ENCODE measurements around the gene ETV3L. TPM values are rescaled to one million over a fixed set of nuclear protein-coding genes. Genes with fewer than 3 reads are reported as not detected.

ETV3L gene
- total RNA-seq, 1 experiment from 2014 or later, result not detected

DNA sequence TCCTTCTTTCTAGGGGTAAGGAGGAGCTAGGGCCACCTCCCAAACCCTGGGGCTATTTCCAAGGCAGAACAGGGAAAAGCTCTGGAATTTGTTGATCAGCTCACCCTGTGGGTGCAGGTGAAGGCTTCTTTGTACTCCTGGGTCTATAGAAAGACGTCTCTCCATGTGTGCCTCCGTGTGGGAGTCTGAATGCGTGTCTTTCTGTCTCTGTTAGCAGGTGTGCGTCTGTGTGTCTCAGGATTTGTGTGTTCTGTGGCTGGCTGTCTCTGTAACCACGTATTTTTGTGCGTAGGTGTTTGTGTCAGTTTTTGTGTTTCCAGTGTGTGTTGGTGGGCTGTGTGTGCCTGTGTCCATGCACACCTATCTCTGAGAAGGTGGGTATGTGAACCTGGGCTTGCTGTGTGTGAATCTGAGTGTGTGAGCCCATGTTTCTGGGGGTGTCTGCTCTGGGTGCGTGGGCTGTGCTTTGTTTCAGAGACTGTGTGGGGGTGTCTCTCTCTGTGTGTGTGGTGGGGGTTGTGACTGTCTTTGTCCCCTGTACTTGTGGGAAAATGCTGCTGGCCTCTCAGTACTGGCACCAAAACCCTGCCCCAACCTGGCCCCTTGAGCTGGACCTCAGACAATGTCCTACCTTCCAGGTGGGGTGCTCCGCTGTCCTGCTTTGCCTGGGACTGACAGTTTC, 12.7 kb upstream of the ETV3L start (continued):
- no peak for TF ChIP-seq FOSL1 (IDR thresholded peaks at IDR 0.05; ENCODE audit: low read depth)
- no peak for TF ChIP-seq REST (IDR thresholded peaks at IDR 0.05; ENCODE audit: low read depth)

DNA sequence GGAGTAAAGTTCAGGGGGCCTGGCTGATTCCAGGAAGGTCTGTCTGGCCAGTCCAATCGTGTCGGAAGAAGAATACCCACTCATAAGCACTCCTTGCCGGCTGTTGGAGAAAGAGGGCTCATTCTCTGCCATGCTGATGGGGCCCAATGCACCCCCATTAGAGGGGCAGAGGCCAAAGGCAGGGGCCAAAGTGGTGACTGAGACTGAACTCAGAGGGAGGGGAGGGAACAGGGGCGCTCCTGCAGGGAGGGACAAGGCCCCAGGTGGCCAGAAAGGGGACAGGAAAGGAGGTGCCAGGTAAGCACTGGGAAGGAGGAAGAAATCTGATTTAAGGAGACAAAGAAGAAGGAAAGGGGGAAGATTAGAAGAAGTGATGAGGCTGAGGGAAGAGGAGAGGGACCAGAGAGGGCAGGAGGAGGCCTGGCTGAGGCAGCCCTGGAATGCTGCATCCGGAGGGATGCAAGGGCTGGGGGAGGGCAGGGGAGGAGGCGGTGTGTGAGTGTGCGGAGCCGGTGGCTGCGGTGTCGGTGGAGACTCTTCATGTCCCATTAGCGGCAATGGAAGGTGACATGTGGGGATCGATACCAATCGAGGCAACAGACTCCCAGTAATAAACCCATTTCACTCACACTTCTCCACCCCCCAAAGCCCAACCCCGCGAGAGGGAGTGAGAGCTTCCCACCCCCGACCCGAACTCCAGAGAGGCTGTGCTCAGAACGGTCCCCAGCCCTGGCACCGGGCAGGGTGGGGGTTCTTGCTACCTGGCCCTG, 12.0 kb upstream of the ETV3L start:
- Histone ChIP-seq H3K9me2 (ENCODE audit: insufficient read depth) (no peaks in the 10 kb centered on the region), H4K20me1 (ENCODE audit: insufficient read depth) (no peaks in the 10 kb centered on the region), H3K27ac (ENCODE audit: low read depth, low read length) (no peak overlapping the region), H3K36me3 (ENCODE audit: control insufficient read depth in 1 of 2, insufficient read depth in 2 of 2, low read length in 2 of 2) (no peaks in the 10 kb centered on the region), H3K27me3 (ENCODE audit: insufficient read depth, low read length) (peaks cover 21% of the 10 kb centered on the region; the same call in 1 of the 2 replicates), H3K4me2 (ENCODE audit: low read length) (no peak overlapping the region), H3K4me1 (ENCODE audit: control insufficient read depth in 1 of 2, insufficient read depth in 2 of 2, low read length in 2 of 2) (peaks cover 0 to 3% of the 10 kb centered on the region in 2 experiments; a peak in 2 of 4 replicates), H3K9ac (ENCODE audit: low read length) (no peak overlapping the region), H3K79me2 (ENCODE audit: insufficient read depth, low read length) (no peaks in the 10 kb centered on the region), H2AFZ (ENCODE audit: low read depth, low read length, poor library complexity, severe bottlenecking) (no peak overlapping the region), H3K9me3 (ENCODE audit: control insufficient read depth in 1 of 2, insufficient read depth in 1 of 2, low read depth in 1 of 2, low read length in 2 of 2) (no peaks in the 10 kb centered on the region), H3K4me3 (replicated peaks in 1 of 2; ENCODE audit: low read depth in 1 of 2, low read length in 2 of 2) (no peak overlapping the region)
- ChIA-PET POLR2A (no interaction called here), RAD21 (ENCODE audit: low non-redundant PET in 1 of 2, low total read pairs in 2 of 2, uncharacterized antibody in 2 of 2, unreplicated experiment in 2 of 2) (interaction anchor here in 1 of 2 experiments (0.8 kb wide), 1 partner anchor 22 kb away, joined by 3 read pairs; no protein-coding TSS in a partner anchor), CTCF (interaction anchor here (0.7 kb wide), 1 partner anchor 45 kb away, joined by 3 read pairs; no protein-coding TSS in a partner anchor)
- no TSS peak for BruUV-seq (replicated peaks)
- ATAC-seq, result no peak
- TF ChIP-seq EZH2phosphoT487 (IDR thresholded peaks at IDR 0.05; ENCODE audit: borderline replicate concordance), result no peak
- TF ChIP-seq ZFX (IDR thresholded peaks at IDR 0.05), result no peak
- no peak for TF ChIP-seq EGR1 (IDR thresholded peaks at IDR 0.05; ENCODE audit: low read depth)
- TF ChIP-seq, protein P1, sequence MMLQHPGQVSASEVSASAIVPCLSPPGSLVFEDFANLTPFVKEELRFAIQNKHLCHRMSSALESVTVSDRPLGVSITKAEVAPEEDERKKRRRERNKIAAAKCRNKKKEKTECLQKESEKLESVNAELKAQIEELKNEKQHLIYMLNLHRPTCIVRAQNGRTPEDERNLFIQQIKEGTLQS (IDR thresholded peaks at IDR 0.05), result no peak
- no peak for TF ChIP-seq EZH2 (IDR thresholded peaks at IDR 0.05)
- TF ChIP-seq FOSL1 (IDR thresholded peaks at IDR 0.05; ENCODE audit: low read depth), result no peak
- no peak for TF ChIP-seq CTCF (IDR thresholded peaks at IDR 0.05 in 2 of 3, conservative IDR thresholded peaks at IDR 0.05 in 1 of 3; ENCODE audit: borderline replicate concordance in 1 of 3, insufficient read depth in 1 of 3, low read depth in 2 of 3, low read length in 2 of 3)
- TF ChIP-seq ZNF274 (IDR thresholded peaks at IDR 0.05; ENCODE audit: low read depth, low read length), result no peak
- no peak for TF ChIP-seq MAX (IDR thresholded peaks at IDR 0.05)
- no peak for TF ChIP-seq REST (IDR thresholded peaks at IDR 0.05; ENCODE audit: low read depth)
- no peak for TF ChIP-seq JUND (IDR thresholded peaks at IDR 0.05)
- intact Hi-C loops (cut with micrococcal nuclease), result no loop called here
- no peak for DNase-seq (ENCODE audit: low read depth, low spot score)

Data from HCT116 (cell line).